ENCODE data around the gene UBN1. TPM values are rescaled to one million over a fixed set of nuclear protein-coding genes. Genes with fewer than 3 reads are reported as not detected.

UBN1 gene
- total RNA-seq, 2 experiments from 2014 or later, result 39.6 to 43.4 TPM

- no peaks in the 10 kb centered on the region for H3K9me3 Mint-ChIP-seq
- no peaks in the 10 kb centered on the region for H3K4me1 Mint-ChIP-seq
- DNase-seq (no peak), ATAC-seq (ENCODE audit: low read depth) (no peak)
- peaks cover 34% of the 10 kb centered on the region for H3K36me3 Mint-ChIP-seq
- POLR2A ChIA-PET, result no interaction called here
- no peak overlapping the region for H3K27ac Mint-ChIP-seq
- no peak overlapping the region for H3K4me3 Mint-ChIP-seq
- no peaks in the 10 kb centered on the region for H3K27me3 Mint-ChIP-seq
Observed at GRCh38 chr16:4873091-4873490, 25.8 kb downstream of the UBN1 start.

- no peak overlapping the region for H3K4me3 Mint-ChIP-seq
- H3K27me3 Mint-ChIP-seq, result no peaks in the 10 kb centered on the region
- no peak for DNase-seq
- H3K36me3 Mint-ChIP-seq, result peaks cover 31% of the 10 kb centered on the region
- POLR2A ChIA-PET, result no interaction called here
- no peaks in the 10 kb centered on the region for H3K9me3 Mint-ChIP-seq
- no peak for ATAC-seq (ENCODE audit: low read depth)
- H3K4me1 Mint-ChIP-seq, result no peaks in the 10 kb centered on the region
- no peak overlapping the region for H3K27ac Mint-ChIP-seq
Observed at GRCh38 chr16:4874666-4875065, 27.4 kb downstream of the UBN1 start.

GRCh38 chr16:4876646-4877379, 29.5 kb downstream of the UBN1 start:
- Mint-ChIP-seq H3K4me1 (no peaks in the 10 kb centered on the region), H3K4me3 (no peak overlapping the region), H3K36me3 (peaks cover 19% of the 10 kb centered on the region), H3K27me3 (no peaks in the 10 kb centered on the region), H3K9me3 (no peaks in the 10 kb centered on the region), H3K27ac (no peak overlapping the region)
- no peak for ATAC-seq (ENCODE audit: low read depth)
- no peak for DNase-seq
- POLR2A ChIA-PET, result no interaction called here

- no peaks in the 10 kb centered on the region for H3K4me1 Mint-ChIP-seq
- no peak overlapping the region for H3K27ac Mint-ChIP-seq
- ATAC-seq (ENCODE audit: low read depth), result no peak
- no peaks in the 10 kb centered on the region for H3K27me3 Mint-ChIP-seq
- no peaks in the 10 kb centered on the region for H3K9me3 Mint-ChIP-seq
- peaks cover 16% of the 10 kb centered on the region for H3K36me3 Mint-ChIP-seq
- DNase-seq, result no peak
- H3K4me3 Mint-ChIP-seq, result no peak overlapping the region
- POLR2A ChIA-PET, result no interaction called here
Observed at GRCh38 chr16:4877380-4877685, 30.1 kb downstream of the UBN1 start.

GRCh38 chr16:4879049-4879448, 31.8 kb downstream of the UBN1 start:
- no peaks in the 10 kb centered on the region for H3K27me3 Mint-ChIP-seq
- no peaks in the 10 kb centered on the region for H3K9me3 Mint-ChIP-seq
- ATAC-seq (ENCODE audit: low read depth) (no peak), DNase-seq (no peak)
- no peak overlapping the region for H3K27ac Mint-ChIP-seq
- H3K4me1 Mint-ChIP-seq, result no peaks in the 10 kb centered on the region
- no peak overlapping the region for H3K4me3 Mint-ChIP-seq
- peaks cover 11% of the 10 kb centered on the region for H3K36me3 Mint-ChIP-seq
- POLR2A ChIA-PET, result no interaction called here

- peaks cover 11% of the 10 kb centered on the region for H3K36me3 Mint-ChIP-seq
- POLR2A ChIA-PET, result no interaction called here
- ATAC-seq (ENCODE audit: low read depth), result no peak
Observed at GRCh38 chr16:4880006-4880580, 32.8 kb downstream of the UBN1 start.

GRCh38 chr16:4882000-4882632, 34.8 kb downstream of the UBN1 start:
- Mint-ChIP-seq H3K27me3 (no peaks in the 10 kb centered on the region), H3K4me3 (no peak overlapping the region), H3K36me3 (peaks cover 12% of the 10 kb centered on the region), H3K4me1 (peaks cover 2% of the 10 kb centered on the region), H3K9me3 (no peaks in the 10 kb centered on the region), H3K27ac (no peak overlapping the region)
- POLR2A ChIA-PET, result no interaction called here
- no peak for DNase-seq
- no peak for ATAC-seq (ENCODE audit: low read depth)

More at GRCh38 chr16:4880006-4880580, 32.8 kb downstream of the UBN1 start:
- no peak overlapping the region for H3K27ac Mint-ChIP-seq
- DNase-seq, result no peak
- no peaks in the 10 kb centered on the region for H3K27me3 Mint-ChIP-seq
- no peaks in the 10 kb centered on the region for H3K9me3 Mint-ChIP-seq
- no peaks in the 10 kb centered on the region for H3K4me1 Mint-ChIP-seq
- no peak overlapping the region for H3K4me3 Mint-ChIP-seq

GRCh38 chr16:4882633-4883285, 35.5 kb downstream of the UBN1 start:
- Mint-ChIP-seq H3K27me3 (no peaks in the 10 kb centered on the region), H3K4me3 (no peak overlapping the region), H3K36me3 (peaks cover 9% of the 10 kb centered on the region), H3K27ac (no peak overlapping the region), H3K9me3 (no peaks in the 10 kb centered on the region), H3K4me1 (peaks cover 2% of the 10 kb centered on the region)
- no peak for DNase-seq
- POLR2A ChIA-PET, result no interaction called here
- no peak for ATAC-seq (ENCODE audit: low read depth)

GRCh38 chr16:4883501-4883900, 36.2 kb downstream of the UBN1 start:
- no peak overlapping the region for H3K4me3 Mint-ChIP-seq
- H3K9me3 Mint-ChIP-seq, result no peaks in the 10 kb centered on the region
- no peak for DNase-seq
- H3K4me1 Mint-ChIP-seq, result peaks cover 2% of the 10 kb centered on the region
- H3K36me3 Mint-ChIP-seq, result peaks cover 9% of the 10 kb centered on the region
- H3K27ac Mint-ChIP-seq, result no peak overlapping the region
- POLR2A ChIA-PET, result no interaction called here
- H3K27me3 Mint-ChIP-seq, result no peaks in the 10 kb centered on the region
- no peak for ATAC-seq (ENCODE audit: low read depth)

GRCh38 chr16:4884209-4884608, 36.9 kb downstream of the UBN1 start:
- POLR2A ChIA-PET, result no interaction called here
- Mint-ChIP-seq H3K4me3 (no peak overlapping the region), H3K4me1 (peaks cover 2% of the 10 kb centered on the region), H3K9me3 (no peaks in the 10 kb centered on the region), H3K27me3 (no peaks in the 10 kb centered on the region), H3K27ac (no peak overlapping the region), H3K36me3 (peaks cover 9% of the 10 kb centered on the region)
- no peak for DNase-seq
- no peak for ATAC-seq (ENCODE audit: low read depth)

GRCh38 chr16:4884972-4885874, 37.9 kb downstream of the UBN1 start:
- H3K27ac Mint-ChIP-seq, result no peak overlapping the region
- H3K4me1 Mint-ChIP-seq, result peaks cover 2% of the 10 kb centered on the region
- H3K27me3 Mint-ChIP-seq, result no peaks in the 10 kb centered on the region
- peaks cover 9% of the 10 kb centered on the region for H3K36me3 Mint-ChIP-seq
- POLR2A ChIA-PET, result no interaction called here
- no peaks in the 10 kb centered on the region for H3K9me3 Mint-ChIP-seq
- no peak overlapping the region for H3K4me3 Mint-ChIP-seq
- ATAC-seq (ENCODE audit: low read depth) (no peak), DNase-seq (no peak)

- no peak overlapping the region for H3K4me3 Mint-ChIP-seq
- POLR2A ChIA-PET, result no interaction called here
- ATAC-seq (ENCODE audit: low read depth), result no peak
- H3K27ac Mint-ChIP-seq, result no peak overlapping the region
- no peak for DNase-seq
- H3K4me1 Mint-ChIP-seq, result peaks cover 2% of the 10 kb centered on the region
- peaks cover 9% of the 10 kb centered on the region for H3K36me3 Mint-ChIP-seq
- H3K9me3 Mint-ChIP-seq, result no peaks in the 10 kb centered on the region
- no peaks in the 10 kb centered on the region for H3K27me3 Mint-ChIP-seq
Observed at GRCh38 chr16:4886151-4886550, 38.9 kb downstream of the UBN1 start.

- Mint-ChIP-seq H3K9me3 (no peaks in the 10 kb centered on the region), H3K27ac (no peak overlapping the region), H3K4me1 (peaks cover 2% of the 10 kb centered on the region), H3K36me3 (peaks cover 9% of the 10 kb centered on the region), H3K4me3 (no peak overlapping the region), H3K27me3 (no peaks in the 10 kb centered on the region)
- POLR2A ChIA-PET, result no interaction called here
- ATAC-seq (ENCODE audit: low read depth) (no peak), DNase-seq (no peak)
Observed at GRCh38 chr16:4888428-4889135, 41.3 kb downstream of the UBN1 start.

All from activated naive CD8-positive, alpha-beta T cell treated with anti-CD3 and anti-CD28 coated beads, Interleukin-2, amount 10 ng/mL, durations not matched to agents 7 days and 5 days (primary cell).